Adipocyte (in vitro differentiated cells): ENCODE results near the gene RMC1.
"Not testable (repeated sequence)": the region's sequence is repeated elsewhere in the genome, so short reads cannot be mapped to it uniquely, and the experiment has no call there.

ENCODE experiments used
- DNase-seq: peaks from one replicate; pipeline ENCODE4 v3.0.0-alpha.2; 2015; ENCODE audit warnings: low read depth
- H3K27me3 ChIP-seq: replicated peaks from 2 replicates; pipeline ENCODE4 v1.7.0; 2013; ENCODE audit warnings: mild to moderate bottlenecking, low read length, moderate library complexity; ENCODE audit not compliant: control insufficient read depth, insufficient read depth
- H3K36me3 ChIP-seq: 2 replicates; pipeline ENCODE4 v1.7.0; 2013; ENCODE audit warnings: low read length, mild to moderate bottlenecking, moderate library complexity; ENCODE audit not compliant: control insufficient read depth, insufficient read depth, severe bottlenecking
- H3K4me1 ChIP-seq: 2 replicates; pipeline ENCODE4 v1.7.0; 2013; ENCODE audit warnings: mild to moderate bottlenecking, low read length, moderate library complexity; ENCODE audit not compliant: control insufficient read depth, insufficient read depth
- H3K4me3 ChIP-seq: 2 replicates; pipeline ENCODE4 v1.7.0; 2013; ENCODE audit warnings: mild to moderate bottlenecking, low read length, moderate library complexity
- H3K9ac ChIP-seq: 2 replicates; pipeline ENCODE4 v1.7.0; 2013; ENCODE audit warnings: mild to moderate bottlenecking, low read length, moderate library complexity
- H3K9me3 ChIP-seq: 2 replicates; pipeline ENCODE4 v1.7.0; 2013; ENCODE audit warnings: mild to moderate bottlenecking, low read length, moderate library complexity; ENCODE audit not compliant: control insufficient read depth

Gene RMC1

DNA sequence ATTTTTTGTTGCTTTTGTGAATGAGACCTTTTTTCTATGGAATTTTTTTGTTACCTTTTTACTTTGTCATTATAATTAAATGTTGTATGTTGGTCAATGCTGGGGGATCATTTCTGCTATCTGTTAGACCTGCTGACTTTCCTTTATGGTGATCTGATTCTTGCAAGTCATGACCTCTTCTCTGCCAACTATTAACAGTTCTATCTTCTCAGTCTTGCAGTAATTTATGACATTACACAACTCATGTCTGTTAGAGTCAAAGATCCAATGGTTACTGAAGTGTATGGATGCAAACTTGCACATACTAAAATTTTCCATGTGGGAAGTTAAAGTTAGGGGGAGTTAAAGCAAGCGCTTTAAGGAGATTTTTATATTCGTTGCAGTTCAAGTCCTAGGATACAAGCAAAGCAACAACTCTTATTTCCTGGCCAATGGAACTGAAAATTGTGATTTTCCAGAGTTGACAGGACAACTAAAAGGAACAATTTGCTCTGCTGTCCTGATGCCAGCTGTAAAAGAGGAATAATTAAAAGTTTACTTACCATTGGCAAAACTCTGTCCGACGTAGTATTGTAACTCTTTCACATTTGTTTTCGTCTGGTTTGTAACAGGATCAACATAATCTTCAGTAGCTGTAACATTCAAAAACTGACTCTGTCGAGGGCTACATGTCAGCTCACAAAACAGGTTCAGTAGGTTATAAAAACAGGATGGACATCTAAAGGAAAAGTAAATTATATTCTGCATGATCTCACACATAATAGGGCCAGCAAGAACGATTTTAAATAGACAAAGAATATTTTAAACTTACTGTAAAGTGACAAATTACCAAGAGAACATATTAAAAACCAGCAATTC lies 65.2 kb downstream of the RMC1 start:
- Histone ChIP-seq H3K9me3 (no peaks in the 10 kb centered on the region), H3K4me3 (no peak overlapping the region), H3K4me1 (peaks cover 44% of the 10 kb centered on the region), H3K36me3 (peaks cover 70% of the 10 kb centered on the region), H3K9ac (no peak overlapping the region), H3K27me3 (no peaks in the 10 kb centered on the region)
- no peak for DNase-seq

DNA sequence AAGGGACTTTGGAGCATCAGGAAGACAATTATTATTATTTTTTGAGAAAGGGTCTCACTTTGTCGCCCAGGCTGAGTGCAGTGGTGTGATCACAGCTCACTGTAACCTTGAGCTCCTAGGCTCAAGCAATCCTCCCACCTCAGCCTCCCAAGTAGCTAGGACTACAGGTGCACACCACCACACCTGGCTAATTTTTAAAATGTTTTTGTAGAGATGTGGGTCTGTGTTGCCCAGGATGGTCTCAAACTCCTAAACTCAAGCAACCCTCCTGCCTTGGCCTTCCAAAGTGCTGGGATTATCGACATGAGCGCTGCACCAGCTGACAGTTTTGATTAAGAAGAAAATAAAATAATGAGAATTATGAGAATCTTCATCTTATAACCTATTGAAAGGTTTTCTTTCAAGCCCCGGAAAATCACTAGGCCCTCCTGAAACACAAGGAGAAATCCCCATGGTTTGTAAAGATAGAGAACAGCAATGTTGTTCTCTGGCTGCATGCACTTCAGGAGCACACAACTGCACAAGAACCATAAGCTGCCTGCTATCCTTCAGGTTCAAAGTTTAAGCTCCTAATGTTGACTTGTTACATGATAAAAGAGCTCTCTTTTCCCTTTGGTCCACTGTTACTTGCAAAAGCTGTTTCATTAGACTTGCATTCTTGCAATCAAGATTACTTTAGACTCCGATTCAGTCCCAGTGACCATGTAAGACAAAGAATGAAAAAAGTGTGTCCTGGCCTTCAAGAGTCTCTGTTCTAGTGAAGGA lies 66.2 kb downstream of the RMC1 start:
- Histone ChIP-seq H3K4me3 (no peak overlapping the region), H3K9me3 (no peaks in the 10 kb centered on the region), H3K9ac (peak overlapping the region; percentile 23), H3K27me3 (no peaks in the 10 kb centered on the region), H3K4me1 (peaks cover 54% of the 10 kb centered on the region), H3K36me3 (peaks cover 61% of the 10 kb centered on the region)
- DNase-seq: no peak

DNA sequence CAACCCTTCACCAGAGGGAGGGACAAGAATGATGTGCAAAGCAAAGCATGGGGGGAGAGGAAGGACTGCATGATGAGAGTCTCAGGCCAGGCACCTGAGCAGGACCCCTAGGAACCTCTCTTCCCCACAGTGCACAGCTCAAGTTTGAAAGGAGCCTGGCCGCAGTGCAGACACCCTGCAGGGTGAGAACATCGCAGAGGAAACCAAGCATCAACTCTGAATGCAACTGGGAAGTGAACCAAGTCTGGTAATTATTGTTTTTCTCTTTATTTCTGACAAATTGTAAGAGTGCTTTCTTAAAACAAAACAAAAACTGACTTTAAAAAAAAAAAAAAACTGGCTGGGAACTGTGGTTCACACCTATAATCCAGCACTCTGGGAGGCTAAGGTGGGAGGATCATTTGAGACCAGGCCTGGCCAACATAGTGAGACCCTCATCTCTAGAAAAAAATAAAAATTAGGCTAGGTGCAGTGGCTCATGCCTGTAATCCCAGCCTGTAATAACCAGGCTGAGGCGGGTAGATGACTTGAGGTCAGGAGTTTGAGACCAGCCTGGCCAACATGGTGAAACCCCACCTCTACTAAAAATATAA lies 67.7 kb downstream of the RMC1 start:
- Histone ChIP-seq H3K4me1 (peaks cover 55% of the 10 kb centered on the region), H3K36me3 (peaks cover 51% of the 10 kb centered on the region), H3K27me3 (no peaks in the 10 kb centered on the region), H3K4me3 (no peak overlapping the region), H3K9ac (no peak overlapping the region), H3K9me3 (no peaks in the 10 kb centered on the region)
- no peak for DNase-seq

DNA sequence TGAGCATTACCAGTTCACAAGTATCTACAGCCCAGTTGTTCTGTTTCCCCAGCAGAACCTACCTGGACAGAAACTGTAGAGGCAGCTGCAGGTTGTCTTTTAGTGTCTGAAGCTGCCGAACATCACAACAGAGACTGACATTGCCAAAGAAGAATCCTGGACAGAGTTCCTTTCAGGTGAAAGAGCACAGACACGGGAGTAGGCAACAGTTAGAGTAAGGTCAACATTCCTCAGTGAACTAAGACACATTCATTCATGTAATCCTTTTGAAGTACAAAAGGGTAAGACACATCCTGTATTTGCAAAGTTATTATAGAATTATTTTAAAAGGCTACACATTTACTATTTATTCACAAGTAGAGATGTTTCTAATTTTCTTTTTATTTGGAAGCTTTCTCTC lies 68.7 kb downstream of the RMC1 start:
- no peak overlapping the region for H3K4me3 ChIP-seq
- peaks cover 55% of the 10 kb centered on the region for H3K4me1 ChIP-seq
- H3K27me3 ChIP-seq: no peaks in the 10 kb centered on the region
- H3K36me3 ChIP-seq: peaks cover 44% of the 10 kb centered on the region
- DNase-seq: no peak
- no peak overlapping the region for H3K9ac ChIP-seq
- no peaks in the 10 kb centered on the region for H3K9me3 ChIP-seq

DNA sequence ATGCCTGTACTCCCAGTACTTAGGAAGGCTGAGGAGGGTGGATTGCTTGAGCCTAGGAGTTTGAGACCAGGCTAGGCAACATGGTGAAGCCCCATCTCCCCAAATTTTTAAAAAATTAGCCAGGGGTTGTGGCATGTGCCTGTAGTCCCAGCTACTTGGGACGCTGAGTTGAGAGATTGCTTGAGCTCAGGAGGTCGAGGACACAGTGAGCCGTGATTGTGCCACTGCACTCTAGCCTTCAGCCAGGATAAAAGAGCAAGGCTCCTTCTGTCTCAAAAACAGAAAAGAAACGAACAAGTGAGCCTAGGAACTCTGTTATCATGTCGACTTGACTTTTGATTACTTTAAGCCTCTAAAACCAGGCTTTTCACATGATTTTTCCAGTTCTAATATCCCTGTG lies 69.3 kb downstream of the RMC1 start:
- no peak for DNase-seq
- Histone ChIP-seq H3K36me3 (peaks cover 38% of the 10 kb centered on the region), H3K4me1 (peaks cover 54% of the 10 kb centered on the region), H3K27me3 (no peaks in the 10 kb centered on the region), H3K4me3 (no peak overlapping the region), H3K9ac (no peak overlapping the region), H3K9me3 (no peaks in the 10 kb centered on the region)

DNA sequence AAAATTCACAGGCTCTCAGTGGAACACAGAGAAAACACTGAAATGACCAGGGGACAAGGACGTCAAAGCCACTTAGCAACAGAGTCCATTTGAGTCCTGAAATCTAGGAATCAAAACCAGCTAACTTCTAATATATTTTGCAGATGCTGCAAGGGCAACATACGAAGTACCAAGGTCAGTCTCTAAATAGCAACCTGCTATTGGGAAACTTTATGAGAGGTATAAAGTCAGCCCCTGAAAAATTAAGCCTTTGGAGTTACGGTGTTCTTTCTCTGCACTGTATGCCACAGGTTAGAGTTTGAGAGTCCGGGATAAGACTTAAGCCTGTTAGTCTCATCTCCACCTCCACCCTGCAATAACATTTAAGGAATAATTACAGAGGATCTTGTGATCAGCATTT lies 69.7 kb downstream of the RMC1 start:
- H3K27me3 ChIP-seq: no peaks in the 10 kb centered on the region
- H3K36me3 ChIP-seq: peaks cover 35% of the 10 kb centered on the region
- H3K4me3 ChIP-seq: no peak overlapping the region
- no peak for DNase-seq
- H3K9ac ChIP-seq: no peak overlapping the region
- no peaks in the 10 kb centered on the region for H3K9me3 ChIP-seq
- peaks cover 49% of the 10 kb centered on the region for H3K4me1 ChIP-seq

DNA sequence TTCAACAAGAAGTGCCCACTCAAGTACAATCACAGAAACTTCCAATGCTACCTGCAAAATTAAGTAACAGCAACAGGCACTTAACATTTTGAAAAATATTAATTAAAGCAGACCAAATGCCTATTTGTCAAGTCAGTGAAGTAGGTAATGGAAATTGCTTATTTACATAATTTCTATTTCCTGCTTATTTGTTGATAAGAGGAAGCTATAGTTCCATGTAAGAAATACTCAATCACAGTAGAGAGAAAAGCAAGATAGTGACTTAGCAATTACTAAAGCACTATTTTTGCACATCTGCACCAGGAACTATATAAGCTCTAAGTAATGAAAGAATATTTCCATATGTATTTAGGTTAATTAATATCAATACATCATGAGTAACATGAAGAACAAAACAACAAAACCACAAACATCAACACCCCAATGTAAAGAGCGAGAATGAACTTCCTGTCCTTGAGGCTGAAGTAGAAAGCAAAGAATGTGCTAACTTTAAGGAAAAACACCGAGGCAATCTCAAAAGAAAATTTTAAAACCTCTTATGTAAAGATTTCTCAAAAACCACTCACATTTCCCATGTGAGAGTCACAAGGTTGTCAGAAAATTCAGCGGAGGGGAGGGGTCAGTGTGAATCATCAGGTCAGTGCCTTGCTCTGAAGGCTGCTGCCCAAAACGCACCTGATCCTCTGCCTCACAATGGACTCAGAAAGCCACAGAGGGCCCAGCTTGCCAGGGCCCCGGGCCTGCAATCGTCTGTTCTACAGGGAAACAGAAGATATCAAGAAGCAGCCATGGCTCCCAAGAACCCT lies 70.5 kb downstream of the RMC1 start:
- Histone ChIP-seq H3K4me3 (no peak overlapping the region), H3K9me3 (no peaks in the 10 kb centered on the region), H3K36me3 (peaks cover 27% of the 10 kb centered on the region), H3K4me1 (peaks cover 45% of the 10 kb centered on the region), H3K9ac (no peak overlapping the region), H3K27me3 (no peaks in the 10 kb centered on the region)
- DNase-seq: peak; percentile 49

DNA sequence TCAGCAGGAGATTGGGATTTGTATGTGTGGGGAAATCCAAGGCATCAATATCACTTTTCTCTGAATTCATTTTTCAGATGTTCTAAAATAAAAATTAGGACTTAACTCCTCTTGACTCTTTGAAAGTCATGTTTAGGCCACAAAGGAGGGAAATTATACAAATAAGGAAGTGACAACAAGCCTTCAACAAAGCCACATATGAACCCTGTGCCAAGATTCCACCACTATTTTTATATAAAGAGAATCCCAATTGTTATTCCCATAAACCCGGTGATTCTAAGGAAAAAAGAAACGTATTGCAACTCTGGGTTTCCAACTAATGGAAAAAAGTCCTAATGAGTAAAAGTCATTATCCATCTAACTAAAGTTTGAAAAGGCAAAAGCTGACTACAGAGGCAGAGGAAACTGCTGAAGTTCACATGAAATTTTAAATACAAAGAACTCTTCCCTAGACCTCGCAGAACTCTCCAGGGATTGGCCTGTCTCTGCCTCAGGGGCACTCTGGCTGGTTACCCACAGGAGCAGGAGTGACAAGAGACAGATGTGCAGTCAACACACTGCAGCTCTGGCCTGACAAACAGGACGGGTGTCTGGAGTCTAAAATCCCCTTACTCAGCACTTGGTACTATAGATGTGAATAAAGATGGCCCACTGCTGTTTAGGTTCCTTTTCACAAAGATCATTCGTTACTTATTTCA lies 71.4 kb downstream of the RMC1 start:
- peaks cover 24% of the 10 kb centered on the region for H3K36me3 ChIP-seq
- no peaks in the 10 kb centered on the region for H3K27me3 ChIP-seq
- no peak for DNase-seq
- no peak overlapping the region for H3K9ac ChIP-seq
- H3K4me1 ChIP-seq: peaks cover 44% of the 10 kb centered on the region
- no peak overlapping the region for H3K4me3 ChIP-seq
- no peaks in the 10 kb centered on the region for H3K9me3 ChIP-seq

DNA sequence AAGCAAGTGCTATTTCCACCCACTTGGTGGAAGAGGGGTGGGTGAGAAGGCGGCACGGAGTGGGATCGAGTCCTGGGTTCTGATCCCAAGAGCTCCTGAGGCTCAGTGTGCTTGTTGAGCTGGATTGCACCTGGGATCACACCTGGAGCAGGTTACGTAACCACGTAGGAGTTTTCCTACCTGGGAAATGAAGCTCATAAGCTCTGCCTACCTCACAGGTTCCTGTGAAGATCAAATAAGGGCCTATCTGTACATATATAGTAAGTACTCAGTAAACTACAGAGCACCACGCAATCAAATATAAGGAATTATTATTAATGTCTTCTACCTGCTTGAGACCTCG lies 72.0 kb downstream of the RMC1 start:
- H3K9me3 ChIP-seq: no peaks in the 10 kb centered on the region

DNA sequence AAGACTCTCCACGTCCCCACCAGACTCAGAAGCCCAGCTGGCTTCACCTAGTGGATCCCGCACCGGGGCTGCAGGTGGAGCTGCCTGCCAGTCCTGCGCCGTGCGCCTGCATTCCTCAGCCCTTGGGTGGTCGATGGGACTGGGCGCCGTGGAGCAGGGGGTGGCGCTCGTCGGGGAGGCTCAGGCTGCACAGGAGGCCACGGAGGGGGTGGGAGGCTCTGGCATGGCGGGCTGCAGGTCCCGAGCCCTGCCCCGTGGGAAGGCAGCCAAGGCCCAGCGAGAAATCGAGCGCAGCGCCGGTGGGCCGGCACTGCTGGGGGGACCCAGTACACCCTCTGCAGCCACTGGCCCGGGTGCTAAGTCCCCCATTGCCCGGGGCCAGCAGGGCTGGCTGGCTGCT lies 74.2 kb downstream of the RMC1 start:
- H3K4me1 ChIP-seq: peaks cover 49% of the 10 kb centered on the region
- not testable (repeated sequence) for H3K4me3 ChIP-seq, H3K36me3 ChIP-seq, H3K9ac ChIP-seq, DNase-seq, H3K9me3 ChIP-seq, H3K27me3 ChIP-seq

More for the DNA sequence above, 72.0 kb downstream of the RMC1 start:
- H3K4me3 ChIP-seq: no peak overlapping the region
- no peaks in the 10 kb centered on the region for H3K27me3 ChIP-seq
- H3K9ac ChIP-seq: no peak overlapping the region
- peaks cover 43% of the 10 kb centered on the region for H3K4me1 ChIP-seq
- H3K36me3 ChIP-seq: peaks cover 19% of the 10 kb centered on the region
- no peak for DNase-seq
